Dermis blood vessel endothelial cell (primary cell): Measurements from ENCODE around the gene CEP128. TPM values are rescaled to one million over a fixed set of nuclear protein-coding genes. Genes with fewer than 3 reads are reported as not detected.
"Not testable (repeated sequence)": the region's sequence is repeated elsewhere in the genome, so short reads cannot be mapped to it uniquely, and the experiment has no call there.

Experiments used
- DNase-seq: peaks from one replicate; pipeline ENCODE4 v3.0.0; 2010
- total RNA-seq: library from RNA; depleted of rRNA; stranded (reverse); fragments of >200 nt; gene quantifications from 2 replicates; pipeline ENCODE4 v1.2.3, GENCODE V29; 2014

Gene CEP128
- total RNA-seq, 1 donor from 2014 or later: 4.4 TPM

DNA sequence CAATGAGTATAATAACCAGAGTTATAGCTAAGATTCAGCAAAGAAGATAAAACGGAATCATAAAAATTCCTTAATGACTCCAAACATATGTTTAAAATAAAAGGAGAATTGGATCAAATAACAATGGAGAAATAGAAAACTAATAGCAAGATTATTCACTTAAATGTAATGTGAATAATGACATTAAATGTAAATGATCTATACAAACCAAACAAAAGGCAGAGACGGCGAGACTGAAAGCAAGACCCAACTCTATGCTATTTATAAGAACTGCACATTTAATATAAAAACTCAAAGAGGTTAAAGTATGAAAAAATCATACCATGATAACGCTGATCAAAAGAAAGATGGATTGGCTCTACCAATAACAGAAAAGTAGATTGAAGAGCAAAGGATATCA is 10.0 kb upstream of the CEP128 start:
- no peak for DNase-seq

DNA sequence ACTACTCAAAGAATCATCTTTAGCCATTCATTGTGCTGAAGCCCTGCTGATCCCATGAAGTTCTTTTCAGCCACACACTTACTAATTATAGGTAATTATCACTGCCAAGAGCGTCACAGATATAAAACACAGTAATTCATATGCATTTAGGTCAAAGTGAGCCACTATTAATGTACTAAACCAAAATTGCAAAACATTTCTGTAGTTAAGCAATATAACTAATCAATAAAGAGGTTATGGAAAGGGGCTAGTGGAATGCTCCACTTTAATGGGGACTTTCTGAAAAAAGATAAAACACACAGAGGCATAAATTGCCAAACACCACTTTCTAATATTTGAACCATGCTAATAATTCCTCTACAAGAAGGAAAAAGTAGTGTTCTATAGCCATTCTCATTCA is 6.8 kb upstream of the CEP128 start:
- DNase-seq: no peak

DNA sequence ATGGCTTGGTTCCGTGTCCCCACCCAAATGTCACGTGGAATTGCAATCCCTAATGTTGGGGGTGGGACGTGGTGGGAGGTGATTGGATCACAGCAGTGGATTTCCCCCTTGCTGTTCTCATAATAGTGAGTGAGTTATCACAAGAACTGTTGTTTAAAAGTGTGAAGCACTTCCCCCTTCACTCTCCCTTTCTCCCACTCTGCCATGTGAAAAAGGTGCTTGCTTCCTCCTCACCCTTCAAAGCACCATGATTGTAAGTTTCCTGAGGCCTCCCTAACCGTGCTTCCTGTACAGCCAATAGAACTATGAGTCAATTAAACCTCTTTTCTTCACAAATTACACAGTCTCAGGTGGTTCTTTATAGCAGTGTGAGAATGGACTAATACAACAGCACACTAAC is 5.3 kb upstream of the CEP128 start:
- DNase-seq: no peak

DNA sequence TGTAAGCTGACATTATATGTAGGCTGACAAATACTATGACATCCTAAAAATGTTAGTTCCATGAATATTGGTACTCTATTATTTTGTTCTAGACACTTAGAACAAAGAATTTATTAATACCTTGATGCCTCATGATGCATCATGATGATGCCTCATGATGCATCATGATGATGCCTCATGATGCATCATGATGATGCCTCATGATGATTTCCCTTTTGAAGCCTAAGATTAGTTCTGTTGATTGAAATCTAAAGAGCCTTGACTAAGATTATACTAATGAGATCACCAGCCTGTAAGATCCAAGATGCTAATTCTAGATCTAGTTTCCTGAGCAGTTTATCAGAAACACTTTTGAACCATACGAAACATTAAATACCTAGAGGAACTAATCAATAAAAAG is 4.6 kb upstream of the CEP128 start:
- DNase-seq: no peak

- no peak for DNase-seq
These were observed 3.5 kb upstream of the CEP128 start for GRCh38 chr14:80944861-80945617.

- DNase-seq: peak; percentile 5
These were observed 658 bp upstream of the CEP128 start for GRCh38 chr14:80942191-80942600.

GRCh38 chr14:80940146-80940545 is 1.4 kb downstream of the CEP128 start:
- no peak for DNase-seq

GRCh38 chr14:80933686-80934085 is 7.9 kb downstream of the CEP128 start:
- no peak for DNase-seq

GRCh38 chr14:80933282-80933681 is 8.3 kb downstream of the CEP128 start:
- DNase-seq: no peak

- DNase-seq: peak; percentile 65
These were observed 10.6 kb downstream of the CEP128 start for GRCh38 chr14:80930836-80931389.

- no peak for DNase-seq
These were observed 11.4 kb downstream of the CEP128 start for GRCh38 chr14:80930095-80930494.

DNA sequence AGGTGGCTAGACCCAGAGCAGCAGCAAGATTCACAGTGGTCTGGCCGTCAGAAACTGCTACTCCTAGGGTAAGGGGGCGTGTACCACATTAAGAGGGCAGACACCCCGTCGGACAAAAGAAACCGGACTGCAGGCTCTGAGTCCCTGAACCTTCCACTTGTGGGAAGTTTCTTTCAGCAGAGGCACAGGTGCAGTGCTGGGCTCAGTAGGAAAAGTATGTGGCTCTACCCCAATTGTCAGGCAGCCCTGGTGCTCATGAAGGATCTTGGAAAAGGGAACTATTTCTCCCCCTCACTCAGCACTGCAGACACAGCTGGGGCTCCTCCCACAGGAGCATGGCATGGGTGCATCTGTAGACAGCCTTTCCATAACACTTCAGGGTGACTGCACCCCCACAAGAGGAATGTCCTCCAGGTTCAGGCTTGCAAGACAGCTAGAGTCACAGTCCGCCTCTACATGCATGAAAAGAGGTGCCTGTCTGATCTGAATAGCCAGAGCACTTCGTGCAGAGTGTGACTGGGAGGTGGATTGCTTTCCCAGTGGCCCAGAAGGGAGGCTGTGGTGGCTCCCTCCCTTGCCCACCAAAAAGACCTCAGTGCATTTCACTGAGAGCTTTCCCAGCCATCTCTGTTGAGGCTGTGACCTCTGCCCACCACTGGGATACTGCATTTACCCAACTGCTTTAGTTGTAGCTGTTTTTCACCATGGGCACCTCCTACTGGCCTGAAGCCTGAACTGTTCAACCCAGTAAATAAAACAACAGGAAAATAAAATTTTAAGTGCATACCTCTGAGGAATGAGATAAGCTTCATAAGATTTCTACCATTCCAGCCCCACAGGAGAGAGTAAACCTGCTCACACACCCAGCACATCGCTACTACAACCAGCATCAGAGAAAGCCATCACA is 14.2 kb downstream of the CEP128 start:
- no peak for DNase-seq

DNA sequence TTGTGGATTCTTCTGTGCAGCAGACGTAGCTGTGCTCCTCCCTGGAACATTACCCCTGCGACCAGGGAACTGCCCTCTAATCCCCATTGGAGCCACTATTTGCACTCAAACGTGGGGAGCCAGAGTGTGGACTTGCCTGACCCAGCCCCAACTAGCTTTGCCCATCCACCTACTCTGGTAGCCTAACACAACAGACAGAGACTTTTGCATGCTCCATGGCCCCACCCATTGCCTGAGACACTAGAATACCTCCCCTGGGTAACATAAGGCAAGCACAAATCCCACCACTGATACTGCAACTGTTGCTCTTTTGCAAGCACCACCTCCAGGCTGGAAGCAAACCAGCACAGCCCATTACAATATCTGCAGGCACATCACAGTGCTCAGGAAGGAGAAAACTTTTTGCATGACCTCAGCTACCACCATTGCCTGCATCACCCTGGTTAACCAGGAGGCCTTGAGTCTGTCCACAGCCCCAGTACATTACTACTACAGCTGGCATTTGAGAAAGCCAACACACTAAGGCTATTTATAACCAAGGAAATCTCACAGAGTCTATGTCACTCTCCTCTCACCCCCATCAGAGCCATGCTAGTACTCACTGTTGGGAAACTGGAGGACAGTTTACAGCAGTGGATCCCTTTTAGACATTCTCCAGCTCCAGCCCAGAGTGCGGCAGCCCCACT is 15.0 kb downstream of the CEP128 start:
- DNase-seq: no peak

DNA sequence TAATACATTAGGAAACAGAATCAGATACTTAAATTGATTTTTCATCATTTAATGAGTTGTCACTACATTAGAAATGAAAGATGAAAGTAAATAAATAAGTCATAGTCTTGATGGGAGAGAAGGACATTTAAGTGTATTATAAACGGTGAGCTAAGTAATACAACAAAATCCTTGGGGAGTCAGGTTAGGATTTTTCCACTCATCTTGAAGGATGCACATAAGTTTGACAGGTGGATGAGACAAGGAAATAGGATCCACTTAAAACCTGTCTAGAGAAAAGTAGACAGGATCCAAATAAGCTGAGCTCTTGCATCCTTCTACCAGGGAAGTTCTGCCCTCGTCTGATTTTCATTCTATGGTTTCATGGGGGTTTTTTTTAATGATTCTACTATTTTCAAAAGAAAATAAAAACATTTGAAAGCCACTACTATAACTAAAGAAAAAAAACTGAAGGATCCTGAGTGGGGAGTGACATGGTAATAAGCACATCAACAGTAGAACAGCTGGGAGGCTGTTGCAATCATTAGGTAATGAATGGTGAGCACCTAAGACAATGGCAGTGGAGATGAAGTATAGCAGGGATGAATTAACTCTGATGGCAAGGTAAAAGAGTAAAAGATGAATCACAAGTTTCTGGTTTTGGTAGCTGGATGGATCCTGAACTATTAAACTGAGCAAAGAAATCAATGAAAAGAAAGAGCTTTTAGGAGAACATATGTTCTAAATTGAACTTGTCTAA is 17.0 kb downstream of the CEP128 start:
- DNase-seq: no peak

DNA sequence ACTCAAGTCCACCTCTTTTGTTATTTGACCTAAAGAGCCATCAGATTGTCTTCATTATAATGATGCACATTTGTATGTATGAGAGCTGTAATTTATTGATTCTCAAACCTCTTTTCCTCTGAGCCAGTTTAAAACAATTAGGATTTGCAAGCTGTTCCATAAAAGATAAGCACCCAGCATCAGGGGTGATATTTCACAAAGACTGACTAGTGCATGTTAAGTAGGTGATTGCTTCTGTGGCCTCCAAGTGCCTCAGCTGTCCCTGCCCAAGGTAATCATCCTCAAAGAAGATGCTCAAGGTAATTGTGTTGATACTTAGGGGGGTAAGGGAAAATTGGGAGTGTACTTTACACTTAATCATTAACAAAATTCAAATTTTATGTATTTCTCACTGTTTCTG is 18.2 kb downstream of the CEP128 start:
- no peak for DNase-seq

DNA sequence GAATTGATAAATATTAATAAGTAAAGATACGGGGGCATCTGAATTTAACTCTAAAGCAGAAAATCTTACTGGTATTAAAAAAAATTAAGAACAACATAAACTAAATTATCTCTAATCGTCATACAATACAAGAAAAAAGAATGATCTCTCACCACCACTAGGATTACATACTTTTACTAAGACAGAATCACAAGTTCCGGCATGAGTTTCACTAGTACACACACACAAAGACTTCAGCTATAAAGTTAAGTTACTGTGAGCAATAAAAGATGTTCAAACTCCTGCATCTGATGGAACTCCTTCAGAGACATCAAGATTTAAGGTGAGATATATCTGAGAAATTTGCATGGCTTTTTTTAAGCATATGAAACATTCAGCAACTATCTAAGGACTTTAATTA is 21.9 kb downstream of the CEP128 start:
- no peak for DNase-seq

DNA sequence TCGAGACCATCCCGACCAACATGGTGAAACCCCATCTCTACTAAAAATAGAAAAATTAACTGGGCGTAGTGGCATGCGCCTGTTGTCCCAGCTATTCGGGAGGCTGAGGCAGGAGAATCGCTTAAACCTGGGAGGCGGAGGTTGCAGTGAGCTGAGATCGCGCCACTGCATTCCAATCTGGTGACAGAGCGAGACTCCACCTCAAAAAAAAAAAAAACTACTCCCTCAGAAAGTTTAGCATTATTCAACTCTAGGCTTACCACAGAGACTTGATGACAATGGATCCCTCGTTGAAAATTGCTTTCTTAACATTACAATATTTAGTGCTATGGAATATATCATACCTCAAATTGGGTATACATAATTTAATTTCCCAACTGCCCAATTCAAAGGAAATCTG is 29.5 kb downstream of the CEP128 start:
- DNase-seq: not testable (repeated sequence)

DNA sequence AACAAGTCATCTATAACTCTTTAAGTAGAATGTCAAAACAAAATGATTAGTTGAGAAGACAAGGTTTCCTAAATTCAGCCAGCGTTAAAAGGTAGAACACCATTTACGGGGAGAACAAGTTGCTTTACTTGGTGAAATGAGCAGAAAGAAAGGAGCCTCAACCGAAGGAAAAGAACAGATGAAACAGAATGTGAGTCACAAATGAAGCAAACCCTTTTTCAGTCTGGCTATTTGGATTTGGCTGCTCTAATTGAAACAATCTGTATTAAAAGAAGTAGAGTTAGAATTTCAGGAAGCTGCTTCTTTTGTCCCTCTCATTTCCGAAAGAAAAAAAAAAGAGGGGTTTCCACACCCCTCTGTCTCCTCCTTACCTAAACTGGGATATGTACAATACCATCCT is 34.6 kb downstream of the CEP128 start:
- no peak for DNase-seq

GRCh38 chr14:80906336-80906735 is 35.2 kb downstream of the CEP128 start:
- DNase-seq: no peak

DNA sequence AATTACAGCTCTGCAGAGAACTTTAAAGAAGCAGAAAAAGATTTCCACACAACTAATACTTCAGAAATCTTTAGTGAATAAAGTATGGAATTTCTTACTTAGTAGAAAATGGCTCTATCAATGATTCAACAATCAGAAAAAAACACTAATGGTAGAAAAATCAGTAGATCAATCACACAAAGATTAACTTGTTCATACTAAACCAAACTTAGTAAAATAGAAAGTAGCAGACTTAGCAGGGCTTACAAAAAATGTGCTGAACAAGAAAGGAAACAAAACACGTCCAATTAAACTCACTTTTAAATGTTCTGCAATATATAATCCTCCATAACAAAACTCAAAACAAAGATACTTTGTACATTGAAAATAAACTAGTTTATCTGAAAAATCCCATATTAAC is 38.9 kb downstream of the CEP128 start:
- no peak for DNase-seq

DNA sequence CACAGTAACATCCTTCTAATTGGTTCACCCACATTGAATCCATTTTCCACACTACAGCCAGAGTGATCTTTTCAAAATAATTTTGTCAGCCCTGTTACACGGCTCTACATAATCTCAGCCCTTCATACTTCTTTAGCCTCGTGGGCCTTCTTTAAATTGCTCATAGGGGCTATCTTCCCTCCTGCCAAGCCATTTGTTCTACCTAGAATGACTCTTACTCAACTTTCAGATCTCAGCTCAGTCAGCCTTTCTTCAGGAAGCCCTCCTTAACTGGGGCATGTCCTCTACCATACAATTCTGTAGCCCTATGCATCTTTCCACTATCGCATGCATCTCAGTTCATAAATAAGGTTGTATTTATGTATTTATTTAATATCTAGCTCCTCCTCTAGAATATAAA is 39.7 kb downstream of the CEP128 start:
- DNase-seq: no peak

DNA sequence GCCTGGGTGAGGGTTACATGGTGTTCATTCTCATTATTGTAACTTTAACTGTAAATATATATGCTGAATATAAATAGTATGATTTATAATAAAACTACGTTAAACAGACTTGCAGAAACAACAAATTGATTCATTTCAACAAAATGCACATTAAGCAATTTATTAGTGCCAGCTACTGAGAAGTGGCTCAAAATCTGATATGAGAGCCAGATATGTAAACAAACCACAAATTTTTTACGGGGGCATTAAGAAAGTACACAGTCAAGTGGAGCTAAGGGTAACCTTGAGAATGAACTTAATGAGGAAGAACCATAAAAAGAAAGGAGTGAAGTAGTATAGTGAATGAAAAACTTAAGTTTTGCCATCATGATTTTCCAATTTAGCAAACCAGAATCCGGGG is 40.3 kb downstream of the CEP128 start:
- no peak for DNase-seq
